ENCODE measurements around the gene PDIA5. TPM values are rescaled to one million over a fixed set of nuclear protein-coding genes. Genes with fewer than 3 reads are reported as not detected.

PDIA5 gene
- polyA plus RNA-seq = 2.2 and 3.1 TPM in 2 replicates

GRCh38 chr3:123066896-123067688, at the start of gene PDIA5:
TSS of gene PDIA5 (plus strand) at chr3:123067025. CDS start at chr3:123067165, 140 bp downstream.

GRCh38 chr3:123027292-123028232, 39.3 kb upstream of the PDIA5 start, which contains the start of gene SEMA5B:
TSS of gene SEMA5B (minus strand) at chr3:123027763. CDS start at chr3:122961263, 66,500 bp downstream.

GRCh38 chr3:123201557-123202427, 135.0 kb downstream of the PDIA5 start, which contains the start of gene SEC22A:
TSS of gene SEC22A (plus strand) at chr3:123201943. CDS start at chr3:123209218, 7,275 bp downstream.

Other genes starting within 250 kb of the PDIA5 start
- gene SEMA5B, start 39.3 kb upstream of the PDIA5 start, polyA plus RNA-seq = 0.42 and 2.9 TPM in 2 replicates
- 32.5 and 34.1 TPM in 2 replicates for gene SEC22A, start 134.9 kb downstream of the PDIA5 start, polyA plus RNA-seq

All from Purkinje cell (primary cell).